WTC11 (cell line): ENCODE data around the gene COX19.

Experiments used
- CREB1 ChIP-seq: sonication (generic); formaldehyde crosslinking; IDR thresholded peaks from 2 replicates; pipeline ENCODE4 v1.8.0; 2023; ENCODE audit warnings: mild to moderate bottlenecking, missing genetic modification reagents
- E2F4 ChIP-seq: sonication (generic); formaldehyde crosslinking; IDR thresholded peaks from 2 replicates; pipeline ENCODE4 v1.8.1; 2022; ENCODE audit warnings: low read depth, mild to moderate bottlenecking, moderate library complexity, missing genetic modification reagents, borderline replicate concordance
- JUN ChIP-seq: sonication (generic); formaldehyde crosslinking; IDR thresholded peaks from 2 replicates; pipeline ENCODE4 v1.8.0; 2023; ENCODE audit warnings: mild to moderate bottlenecking, missing genetic modification reagents
- MAX ChIP-seq: sonication (generic); formaldehyde crosslinking; IDR thresholded peaks from 2 replicates; pipeline ENCODE4 v1.8.0; 2022; ENCODE audit warnings: mild to moderate bottlenecking, missing genetic modification reagents
- MXD4 ChIP-seq: fragments of 250-450 bp; sonication (Bioruptor Pico); IDR thresholded peaks from 2 replicates; pipeline ENCODE4 v1.8.0; 2021; ENCODE audit warnings: mild to moderate bottlenecking, moderate library complexity, borderline replicate concordance
- NR2C2 ChIP-seq: sonication (generic); formaldehyde crosslinking; IDR thresholded peaks from 2 replicates; pipeline ENCODE4 v1.8.0; 2022; ENCODE audit warnings: mild to moderate bottlenecking, missing genetic modification reagents
- OVOL2 ChIP-seq: fragments of 250-450 bp; sonication (Bioruptor Pico); IDR thresholded peaks from 2 replicates; pipeline ENCODE4 v1.9.0; 2021; ENCODE audit warnings: mild to moderate bottlenecking, borderline replicate concordance
- PRDM15 ChIP-seq: sonication (generic); formaldehyde crosslinking; IDR thresholded peaks from 2 replicates; pipeline ENCODE4 v1.8.0; 2022; ENCODE audit warnings: missing genetic modification reagents
- SOX15 ChIP-seq: fragments of 250-450 bp; sonication (Bioruptor Pico); IDR thresholded peaks from 2 replicates; pipeline ENCODE4 v1.9.0; 2021; ENCODE audit warnings: mild to moderate bottlenecking
- TEAD4 ChIP-seq: sonication (generic); formaldehyde crosslinking; IDR thresholded peaks from 2 replicates; pipeline ENCODE4 v1.8.0; 2022; ENCODE audit warnings: mild to moderate bottlenecking, missing genetic modification reagents
- TF ChIP-seq, protein P1 (sequence below): fragments of 200-600 bp; IDR thresholded peaks from 2 replicates; pipeline ENCODE4 v1.8.0; 2022; ENCODE audit warnings: antibody characterized with exemption
- TF ChIP-seq, protein P2 (sequence below): sonication (generic); formaldehyde crosslinking; IDR thresholded peaks from 2 replicates; pipeline ENCODE4 v1.8.0; 2022; ENCODE audit warnings: mild to moderate bottlenecking, missing genetic modification reagents
- TF ChIP-seq, protein P3 (sequence below): sonication (generic); formaldehyde crosslinking; IDR thresholded peaks from 2 replicates; pipeline ENCODE4 v1.8.1; 2023; ENCODE audit warnings: mild to moderate bottlenecking, missing genetic modification reagents
- TF ChIP-seq, protein P4 (sequence below): sonication (generic); formaldehyde crosslinking; IDR thresholded peaks from 2 replicates; pipeline ENCODE4 v1.8.0; 2023; ENCODE audit warnings: missing genetic modification reagents, mild to moderate bottlenecking, borderline replicate concordance

GRCh38 chr7:1012004-1012715 is 36.8 kb upstream of the COX19 start:
- TF ChIP-seq, protein P1, sequence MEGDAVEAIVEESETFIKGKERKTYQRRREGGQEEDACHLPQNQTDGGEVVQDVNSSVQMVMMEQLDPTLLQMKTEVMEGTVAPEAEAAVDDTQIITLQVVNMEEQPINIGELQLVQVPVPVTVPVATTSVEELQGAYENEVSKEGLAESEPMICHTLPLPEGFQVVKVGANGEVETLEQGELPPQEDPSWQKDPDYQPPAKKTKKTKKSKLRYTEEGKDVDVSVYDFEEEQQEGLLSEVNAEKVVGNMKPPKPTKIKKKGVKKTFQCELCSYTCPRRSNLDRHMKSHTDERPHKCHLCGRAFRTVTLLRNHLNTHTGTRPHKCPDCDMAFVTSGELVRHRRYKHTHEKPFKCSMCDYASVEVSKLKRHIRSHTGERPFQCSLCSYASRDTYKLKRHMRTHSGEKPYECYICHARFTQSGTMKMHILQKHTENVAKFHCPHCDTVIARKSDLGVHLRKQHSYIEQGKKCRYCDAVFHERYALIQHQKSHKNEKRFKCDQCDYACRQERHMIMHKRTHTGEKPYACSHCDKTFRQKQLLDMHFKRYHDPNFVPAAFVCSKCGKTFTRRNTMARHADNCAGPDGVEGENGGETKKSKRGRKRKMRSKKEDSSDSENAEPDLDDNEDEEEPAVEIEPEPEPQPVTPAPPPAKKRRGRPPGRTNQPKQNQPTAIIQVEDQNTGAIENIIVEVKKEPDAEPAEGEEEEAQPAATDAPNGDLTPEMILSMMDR: no peak
- TF ChIP-seq MAX (CRISPR knock-in tag) (no peak), JUN (no peak), OVOL2 (no peak), SOX15 (CRISPR knock-in tag) (no peak), MXD4 (CRISPR knock-in tag) (no peak), TEAD4 (no peak), NR2C2 (no peak), CREB1 (CRISPR knock-in tag) (no peak), E2F4 (CRISPR knock-in tag) (no peak), PRDM15 (no peak)
- TF ChIP-seq, protein P2, sequence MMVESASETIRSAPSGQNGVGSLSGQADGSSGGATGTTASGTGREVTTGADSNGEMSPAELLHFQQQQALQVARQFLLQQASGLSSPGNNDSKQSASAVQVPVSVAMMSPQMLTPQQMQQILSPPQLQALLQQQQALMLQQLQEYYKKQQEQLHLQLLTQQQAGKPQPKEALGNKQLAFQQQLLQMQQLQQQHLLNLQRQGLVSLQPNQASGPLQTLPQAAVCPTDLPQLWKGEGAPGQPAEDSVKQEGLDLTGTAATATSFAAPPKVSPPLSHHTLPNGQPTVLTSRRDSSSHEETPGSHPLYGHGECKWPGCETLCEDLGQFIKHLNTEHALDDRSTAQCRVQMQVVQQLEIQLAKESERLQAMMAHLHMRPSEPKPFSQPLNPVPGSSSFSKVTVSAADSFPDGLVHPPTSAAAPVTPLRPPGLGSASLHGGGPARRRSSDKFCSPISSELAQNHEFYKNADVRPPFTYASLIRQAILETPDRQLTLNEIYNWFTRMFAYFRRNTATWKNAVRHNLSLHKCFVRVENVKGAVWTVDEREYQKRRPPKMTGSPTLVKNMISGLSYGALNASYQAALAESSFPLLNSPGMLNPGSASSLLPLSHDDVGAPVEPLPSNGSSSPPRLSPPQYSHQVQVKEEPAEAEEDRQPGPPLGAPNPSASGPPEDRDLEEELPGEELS (CRISPR knock-in tag): no peak
- TF ChIP-seq, protein P3, sequence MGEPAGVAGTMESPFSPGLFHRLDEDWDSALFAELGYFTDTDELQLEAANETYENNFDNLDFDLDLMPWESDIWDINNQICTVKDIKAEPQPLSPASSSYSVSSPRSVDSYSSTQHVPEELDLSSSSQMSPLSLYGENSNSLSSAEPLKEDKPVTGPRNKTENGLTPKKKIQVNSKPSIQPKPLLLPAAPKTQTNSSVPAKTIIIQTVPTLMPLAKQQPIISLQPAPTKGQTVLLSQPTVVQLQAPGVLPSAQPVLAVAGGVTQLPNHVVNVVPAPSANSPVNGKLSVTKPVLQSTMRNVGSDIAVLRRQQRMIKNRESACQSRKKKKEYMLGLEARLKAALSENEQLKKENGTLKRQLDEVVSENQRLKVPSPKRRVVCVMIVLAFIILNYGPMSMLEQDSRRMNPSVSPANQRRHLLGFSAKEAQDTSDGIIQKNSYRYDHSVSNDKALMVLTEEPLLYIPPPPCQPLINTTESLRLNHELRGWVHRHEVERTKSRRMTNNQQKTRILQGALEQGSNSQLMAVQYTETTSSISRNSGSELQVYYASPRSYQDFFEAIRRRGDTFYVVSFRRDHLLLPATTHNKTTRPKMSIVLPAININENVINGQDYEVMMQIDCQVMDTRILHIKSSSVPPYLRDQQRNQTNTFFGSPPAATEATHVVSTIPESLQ: no peak
- TF ChIP-seq, protein P4, sequence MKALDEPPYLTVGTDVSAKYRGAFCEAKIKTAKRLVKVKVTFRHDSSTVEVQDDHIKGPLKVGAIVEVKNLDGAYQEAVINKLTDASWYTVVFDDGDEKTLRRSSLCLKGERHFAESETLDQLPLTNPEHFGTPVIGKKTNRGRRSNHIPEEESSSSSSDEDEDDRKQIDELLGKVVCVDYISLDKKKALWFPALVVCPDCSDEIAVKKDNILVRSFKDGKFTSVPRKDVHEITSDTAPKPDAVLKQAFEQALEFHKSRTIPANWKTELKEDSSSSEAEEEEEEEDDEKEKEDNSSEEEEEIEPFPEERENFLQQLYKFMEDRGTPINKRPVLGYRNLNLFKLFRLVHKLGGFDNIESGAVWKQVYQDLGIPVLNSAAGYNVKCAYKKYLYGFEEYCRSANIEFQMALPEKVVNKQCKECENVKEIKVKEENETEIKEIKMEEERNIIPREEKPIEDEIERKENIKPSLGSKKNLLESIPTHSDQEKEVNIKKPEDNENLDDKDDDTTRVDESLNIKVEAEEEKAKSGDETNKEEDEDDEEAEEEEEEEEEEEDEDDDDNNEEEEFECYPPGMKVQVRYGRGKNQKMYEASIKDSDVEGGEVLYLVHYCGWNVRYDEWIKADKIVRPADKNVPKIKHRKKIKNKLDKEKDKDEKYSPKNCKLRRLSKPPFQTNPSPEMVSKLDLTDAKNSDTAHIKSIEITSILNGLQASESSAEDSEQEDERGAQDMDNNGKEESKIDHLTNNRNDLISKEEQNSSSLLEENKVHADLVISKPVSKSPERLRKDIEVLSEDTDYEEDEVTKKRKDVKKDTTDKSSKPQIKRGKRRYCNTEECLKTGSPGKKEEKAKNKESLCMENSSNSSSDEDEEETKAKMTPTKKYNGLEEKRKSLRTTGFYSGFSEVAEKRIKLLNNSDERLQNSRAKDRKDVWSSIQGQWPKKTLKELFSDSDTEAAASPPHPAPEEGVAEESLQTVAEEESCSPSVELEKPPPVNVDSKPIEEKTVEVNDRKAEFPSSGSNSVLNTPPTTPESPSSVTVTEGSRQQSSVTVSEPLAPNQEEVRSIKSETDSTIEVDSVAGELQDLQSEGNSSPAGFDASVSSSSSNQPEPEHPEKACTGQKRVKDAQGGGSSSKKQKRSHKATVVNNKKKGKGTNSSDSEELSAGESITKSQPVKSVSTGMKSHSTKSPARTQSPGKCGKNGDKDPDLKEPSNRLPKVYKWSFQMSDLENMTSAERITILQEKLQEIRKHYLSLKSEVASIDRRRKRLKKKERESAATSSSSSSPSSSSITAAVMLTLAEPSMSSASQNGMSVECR: no peak
